IPS DF 6.9 (cell line): ENCODE data around the gene CFL2.
"Not testable (repeated sequence)": the region's sequence is repeated elsewhere in the genome, so short reads cannot be mapped to it uniquely, and the experiment has no call there.

Source experiments
- DNase-seq: peaks from one replicate; pipeline ENCODE4 v3.0.0-alpha.2; 2013; ENCODE audit warnings: low read depth, low spot score
- H3K27ac ChIP-seq: one replicate; pipeline ENCODE4 v1.5.1; 2013; ENCODE audit warnings: low read length, control low read depth
- H3K27me3 ChIP-seq: 2 replicates; pipeline ENCODE4 v1.6.1; 2013; ENCODE audit warnings: mild to moderate bottlenecking, low read length; ENCODE audit not compliant: control insufficient read depth, insufficient read depth
- H3K36me3 ChIP-seq: 2 replicates; pipeline ENCODE4 v1.6.1; 2013; ENCODE audit warnings: low read length; ENCODE audit not compliant: control insufficient read depth, insufficient read depth
- H3K4me1 ChIP-seq: 2 replicates; pipeline ENCODE4 v1.6.1; 2013; ENCODE audit warnings: low read length; ENCODE audit not compliant: control insufficient read depth, insufficient read depth
- H3K4me3 ChIP-seq: 2 replicates; pipeline ENCODE4 v1.5.1; 2013; ENCODE audit warnings: mild to moderate bottlenecking, low read length
- H3K9me3 ChIP-seq: 2 replicates; pipeline ENCODE4 v1.6.1; 2013; ENCODE audit warnings: low read length, inconsistent platforms; ENCODE audit not compliant: control insufficient read depth, insufficient read depth
- WGBS: extraction: QIAGEN DNeasy Blood & Tissue Kit; methylation state at CpG from one replicate; pipeline ENCODE4 v1.1.7; 2013; ENCODE audit warnings: mixed read lengths, missing lambda C conversion rate; ENCODE audit not compliant: insufficient read length, insufficient coverage; 5-methylcytosine and 5-hydroxymethylcytosine counted together

CFL2 gene

GRCh38 chr14:34711796-34712712 is 2.3 kb downstream of the CFL2 start:
- Histone ChIP-seq H3K9me3 (no peaks in the 10 kb centered on the region), H3K4me3 (no peak overlapping the region), H3K27ac (no peak overlapping the region), H3K36me3 (no peaks in the 10 kb centered on the region; the same call in 1 of the 2 replicates), H3K4me1 (no peaks in the 10 kb centered on the region), H3K27me3 (no peaks in the 10 kb centered on the region)
- no peak for DNase-seq
- no CpG with 5 or more reads among the region's 4 CpGs for WGBS

DNA sequence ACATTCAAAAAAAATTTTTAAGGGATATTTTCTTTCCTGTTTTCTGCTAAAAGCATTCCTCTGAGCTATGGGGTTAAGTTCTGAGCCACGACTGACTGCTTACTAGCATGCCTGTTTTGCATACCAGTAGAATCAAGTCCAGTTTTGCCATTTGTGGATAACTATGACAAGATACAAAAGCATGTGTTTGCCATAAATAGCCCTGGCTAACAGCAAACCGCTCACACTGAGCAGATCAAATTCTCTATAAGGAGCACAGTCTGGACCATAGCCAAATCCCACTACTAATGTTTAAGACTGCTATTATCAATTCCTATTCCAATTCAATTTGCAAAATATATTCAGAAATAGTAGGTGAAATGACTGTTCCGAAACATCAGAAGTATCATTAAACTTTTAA is 3.2 kb downstream of the CFL2 start:
- Histone ChIP-seq H3K36me3 (no peaks in the 10 kb centered on the region; the same call in 1 of the 2 replicates), H3K4me1 (no peaks in the 10 kb centered on the region), H3K27me3 (no peaks in the 10 kb centered on the region), H3K9me3 (no peaks in the 10 kb centered on the region), H3K4me3 (no peak overlapping the region), H3K27ac (no peak overlapping the region)
- no CpG with 5 or more reads among the region's 3 CpGs for WGBS
- DNase-seq = no peak

- Histone ChIP-seq H3K4me1 (no peaks in the 10 kb centered on the region), H3K9me3 (no peaks in the 10 kb centered on the region), H3K36me3 (no peaks in the 10 kb centered on the region; the same call in 1 of the 2 replicates), H3K27ac (no peak overlapping the region), H3K4me3 (no peak overlapping the region), H3K27me3 (no peaks in the 10 kb centered on the region)
- DNase-seq = no peak
- no CpG with 5 or more reads among the region's 2 CpGs for WGBS
These were observed 3.6 kb downstream of the CFL2 start for GRCh38 chr14:34710744-34711143.

- Histone ChIP-seq H3K4me3 (no peak overlapping the region), H3K27ac (no peak overlapping the region), H3K4me1 (no peaks in the 10 kb centered on the region), H3K27me3 (no peaks in the 10 kb centered on the region), H3K36me3 (no peaks in the 10 kb centered on the region; the same call in 1 of the 2 replicates), H3K9me3 (no peaks in the 10 kb centered on the region)
- no peak for DNase-seq
- WGBS = no CpG with 5 or more reads among the region's 1 CpG
These were observed 4.4 kb downstream of the CFL2 start for GRCh38 chr14:34710006-34710405.

DNA sequence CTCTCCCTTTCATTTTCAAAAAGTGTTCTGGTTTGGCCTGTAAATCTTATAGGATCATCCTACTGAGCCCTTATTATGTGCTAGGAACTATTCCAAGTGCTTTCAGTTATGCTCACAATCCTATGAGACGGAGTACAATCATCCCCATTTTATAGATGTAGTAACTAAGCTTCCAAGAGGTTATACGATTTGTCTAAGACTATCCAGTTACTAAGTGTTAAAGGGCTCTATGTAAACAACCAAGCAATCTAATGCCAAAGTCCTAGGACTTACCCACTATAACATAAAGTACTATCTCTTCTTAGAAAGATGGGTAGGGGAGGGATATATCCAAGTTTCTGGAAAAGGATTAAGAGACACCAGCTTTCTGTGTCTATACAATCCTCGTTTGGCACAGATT is 6.7 kb downstream of the CFL2 start:
- no peak overlapping the region for H3K4me3 ChIP-seq
- no peaks in the 10 kb centered on the region for H3K4me1 ChIP-seq
- H3K27me3 ChIP-seq = no peaks in the 10 kb centered on the region
- no peaks in the 10 kb centered on the region; the same call in 1 of the 2 replicates for H3K36me3 ChIP-seq
- no peaks in the 10 kb centered on the region for H3K9me3 ChIP-seq
- no peak for DNase-seq
- no peak overlapping the region for H3K27ac ChIP-seq
- no CpG with 5 or more reads among the region's 3 CpGs for WGBS

GRCh38 chr14:34701808-34702207 is 12.6 kb downstream of the CFL2 start:
- H3K4me1 ChIP-seq = no peaks in the 10 kb centered on the region
- DNase-seq = no peak
- no CpG with 5 or more reads among the region's 3 CpGs for WGBS
- no peaks in the 10 kb centered on the region for H3K27me3 ChIP-seq
- no peak overlapping the region for H3K4me3 ChIP-seq
- no peaks in the 10 kb centered on the region for H3K9me3 ChIP-seq
- no peak overlapping the region for H3K27ac ChIP-seq
- H3K36me3 ChIP-seq = no peaks in the 10 kb centered on the region

DNA sequence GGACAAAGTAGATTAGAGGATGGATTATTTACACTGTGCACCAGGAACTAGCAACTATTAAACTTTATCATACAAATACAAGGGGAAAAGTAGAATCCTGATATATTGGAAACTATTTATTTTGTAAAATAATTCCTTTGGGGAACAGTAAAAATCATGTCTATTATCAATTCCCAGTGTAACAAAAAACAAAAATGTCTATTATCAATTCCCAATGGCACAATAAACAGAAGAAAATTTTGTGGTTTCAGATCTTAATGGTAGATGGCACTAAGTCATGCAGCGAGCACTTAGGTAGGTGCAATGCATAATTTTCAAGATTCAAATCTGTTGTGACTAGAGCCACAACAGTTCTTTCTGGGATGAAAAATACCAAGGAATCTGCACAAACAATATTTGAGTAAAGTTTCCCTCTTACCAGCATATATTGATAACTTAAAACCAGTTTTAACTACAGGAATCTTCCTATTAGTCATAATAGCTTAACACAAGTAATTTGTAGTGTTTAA is 13.7 kb downstream of the CFL2 start:
- Histone ChIP-seq H3K4me3 (no peak overlapping the region), H3K27me3 (no peaks in the 10 kb centered on the region), H3K9me3 (no peaks in the 10 kb centered on the region), H3K4me1 (no peaks in the 10 kb centered on the region), H3K36me3 (no peaks in the 10 kb centered on the region), H3K27ac (no peak overlapping the region)
- WGBS = no CpG with 5 or more reads among the region's 1 CpG
- no peak for DNase-seq

DNA sequence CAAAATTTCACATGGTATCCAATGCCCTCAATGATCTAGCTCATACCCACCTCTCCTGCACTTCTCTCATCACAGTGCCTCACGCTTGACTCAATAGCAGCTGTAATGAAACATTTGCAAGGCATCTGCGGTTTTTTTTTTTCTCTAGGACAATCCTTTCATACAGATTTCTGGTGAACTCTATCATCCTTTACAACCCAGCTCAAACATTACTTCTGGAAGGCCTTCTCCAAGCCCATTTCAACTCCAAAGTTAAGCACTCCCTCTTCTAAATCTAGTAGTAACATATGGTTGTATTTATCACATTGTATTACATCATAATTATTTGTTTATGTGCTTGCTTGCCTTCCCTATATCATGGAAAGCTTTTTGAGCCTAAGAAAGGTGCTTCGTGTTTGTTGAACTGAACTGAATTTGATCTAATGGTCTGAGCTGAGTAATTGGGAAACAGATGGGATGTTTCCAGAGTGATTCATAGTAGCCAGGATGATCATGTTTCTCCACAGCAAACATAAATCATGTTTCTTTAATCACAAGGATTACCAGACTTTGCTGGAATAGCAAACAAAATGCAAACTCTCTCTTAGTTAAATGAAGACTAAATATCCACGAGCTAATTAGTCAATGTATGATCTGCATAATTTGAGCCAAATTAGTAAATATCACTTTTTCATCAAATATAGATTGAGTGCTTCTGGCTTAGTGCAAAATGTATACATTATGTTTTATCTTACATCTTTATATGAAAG is 14.3 kb downstream of the CFL2 start:
- Histone ChIP-seq H3K36me3 (no peaks in the 10 kb centered on the region), H3K4me3 (no peak overlapping the region), H3K27me3 (no peaks in the 10 kb centered on the region), H3K27ac (no peak overlapping the region), H3K9me3 (no peaks in the 10 kb centered on the region), H3K4me1 (no peaks in the 10 kb centered on the region)
- no peak for DNase-seq
- no CpG with 5 or more reads among the region's 4 CpGs for WGBS

GRCh38 chr14:34694216-34694615 is 20.2 kb downstream of the CFL2 start:
- not testable (repeated sequence) for H3K4me1 ChIP-seq, DNase-seq, H3K36me3 ChIP-seq, H3K9me3 ChIP-seq, H3K4me3 ChIP-seq, H3K27ac ChIP-seq, H3K27me3 ChIP-seq
- no CpG with 5 or more reads among the region's 16 CpGs for WGBS

DNA sequence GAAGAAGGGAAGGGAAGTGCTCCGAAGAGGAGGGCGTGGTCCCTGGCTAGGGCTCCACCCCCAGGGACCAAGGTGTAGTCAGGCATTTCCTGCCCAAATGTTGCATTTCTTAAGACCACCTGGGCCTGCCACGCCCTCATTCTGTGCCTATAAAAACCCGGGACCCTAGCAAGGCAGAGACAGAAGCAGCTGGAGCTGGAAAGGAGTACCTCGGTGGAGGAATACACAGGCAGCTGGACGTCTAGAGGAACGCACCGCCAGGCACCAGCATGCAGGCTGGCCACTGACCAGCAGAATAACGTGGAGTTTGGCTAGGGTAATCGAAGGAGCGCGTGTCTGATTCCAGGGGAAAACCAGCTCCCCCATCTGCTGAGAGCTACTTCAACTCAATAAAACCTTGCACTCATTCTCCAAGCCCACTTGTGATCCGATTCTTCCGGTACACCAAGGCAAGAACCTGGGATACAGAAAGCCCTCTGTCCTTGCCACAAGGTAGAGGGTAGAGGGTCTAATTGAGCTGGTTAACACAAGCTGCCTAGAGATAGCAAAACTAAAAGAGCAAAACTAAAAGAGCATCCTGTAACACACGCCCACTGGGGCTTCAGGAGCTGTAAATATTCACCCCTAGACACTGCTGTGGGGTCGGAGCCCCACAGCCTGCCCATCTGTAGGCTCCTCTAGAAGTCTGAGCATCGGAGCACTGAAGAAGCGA is 21.0 kb downstream of the CFL2 start:
- Histone ChIP-seq H3K4me3 (no peak overlapping the region), H3K27me3 (no peaks in the 10 kb centered on the region), H3K27ac (no peak overlapping the region), H3K9me3 (no peaks in the 10 kb centered on the region), H3K4me1 (peaks cover 2% of the 10 kb centered on the region; the same call in 1 of the 2 replicates), H3K36me3 (no peaks in the 10 kb centered on the region)
- peak; percentile 52 for DNase-seq
- WGBS = no CpG with 5 or more reads among the region's 18 CpGs
